ENCODE measurements around the gene CFAP70. TPM values are rescaled to one million over a fixed set of nuclear protein-coding genes. Genes with fewer than 3 reads are reported as not detected.
A peak's percentile ranks its signal among the peaks of the same experiment; 100 is the strongest.

CFAP70 gene
- total and polyA plus RNA-seq, 9 donors = 0.77 to 2.6 (median 1.4) TPM

- no peaks in the 10 kb centered on the region for H3K36me3 ChIP-seq (ENCODE audit: control insufficient read depth, insufficient read depth, low read length)
- no peaks in the 10 kb centered on the region for H3K9me3 ChIP-seq (replicated peaks; ENCODE audit: control insufficient read depth, low read depth, low read length)
- no peak for DNase-seq
- H3K27ac ChIP-seq (ENCODE audit: low read length) = no peak overlapping the region
- no peak overlapping the region for H3K4me3 ChIP-seq (ENCODE audit: low read length)
- H3K27me3 ChIP-seq (ENCODE audit: control insufficient read depth, insufficient read depth, low read length) = no peaks in the 10 kb centered on the region
- no peaks in the 10 kb centered on the region for H3K4me1 ChIP-seq (ENCODE audit: control insufficient read depth, insufficient read depth, low read length)
Observed at GRCh38 chr10:73306171-73306708, 52.4 kb downstream of the CFAP70 start.

GRCh38 chr10:73296946-73297345 lies 61.7 kb downstream of the CFAP70 start:
- DNase-seq = no peak
- no peaks in the 10 kb centered on the region for H3K4me1 ChIP-seq (ENCODE audit: control insufficient read depth, insufficient read depth, low read length)
- no peaks in the 10 kb centered on the region for H3K36me3 ChIP-seq (ENCODE audit: control insufficient read depth, insufficient read depth, low read length)
- no peak overlapping the region for H3K27ac ChIP-seq (ENCODE audit: low read length)
- no peak overlapping the region for H3K4me3 ChIP-seq (ENCODE audit: low read length)
- H3K9me3 ChIP-seq (replicated peaks; ENCODE audit: control insufficient read depth, low read depth, low read length) = no peaks in the 10 kb centered on the region
- no CpG with 5 or more reads among the region's 3 CpGs for WGBS (ENCODE audit: insufficient coverage)
- H3K27me3 ChIP-seq (ENCODE audit: control insufficient read depth, insufficient read depth, low read length) = peaks cover 2% of the 10 kb centered on the region

DNA sequence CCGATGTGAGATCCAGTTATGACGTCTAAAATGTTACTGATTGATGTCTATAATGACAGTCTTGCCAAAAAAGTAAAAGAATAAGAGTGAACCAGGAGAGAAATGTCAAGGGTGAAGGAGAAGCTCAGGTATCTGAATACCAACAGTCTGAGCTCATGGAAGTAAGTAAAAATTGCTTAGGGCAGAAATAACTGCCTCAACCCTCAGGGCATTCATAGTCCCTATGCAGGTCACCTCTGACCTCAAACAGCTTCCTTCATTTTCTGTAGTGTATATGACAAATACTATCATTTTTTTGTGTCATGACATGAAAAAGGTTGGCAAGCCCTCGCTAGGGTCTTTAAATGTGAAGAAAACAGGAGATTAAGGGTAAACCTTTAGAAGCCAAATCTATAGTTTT lies 65.2 kb downstream of the CFAP70 start:
- Histone ChIP-seq H3K9me3 (replicated peaks; ENCODE audit: control insufficient read depth, low read depth, low read length) (no peaks in the 10 kb centered on the region), H3K27ac (ENCODE audit: low read length) (no peak overlapping the region), H3K4me1 (ENCODE audit: control insufficient read depth, insufficient read depth, low read length) (no peaks in the 10 kb centered on the region), H3K4me3 (ENCODE audit: low read length) (no peak overlapping the region), H3K36me3 (ENCODE audit: control insufficient read depth, insufficient read depth, low read length) (no peaks in the 10 kb centered on the region), H3K27me3 (ENCODE audit: control insufficient read depth, insufficient read depth, low read length) (peaks cover 2% of the 10 kb centered on the region)
- DNase-seq = no peak
- 66% methylated on average over 2 of the region's 3 CpGs for WGBS (ENCODE audit: insufficient coverage)

- H3K4me3 ChIP-seq (ENCODE audit: low read length) = no peak overlapping the region
- no peaks in the 10 kb centered on the region for H3K36me3 ChIP-seq (ENCODE audit: control insufficient read depth, insufficient read depth, low read length)
- H3K4me1 ChIP-seq (ENCODE audit: control insufficient read depth, insufficient read depth, low read length) = no peaks in the 10 kb centered on the region
- no CpG with 5 or more reads among the region's 1 CpG for WGBS (ENCODE audit: insufficient coverage)
- no peak overlapping the region for H3K27ac ChIP-seq (ENCODE audit: low read length)
- H3K27me3 ChIP-seq (ENCODE audit: control insufficient read depth, insufficient read depth, low read length) = peaks cover 1% of the 10 kb centered on the region
- H3K9me3 ChIP-seq (replicated peaks; ENCODE audit: control insufficient read depth, low read depth, low read length) = no peaks in the 10 kb centered on the region
- DNase-seq = no peak
Observed at GRCh38 chr10:73289958-73290357, 68.7 kb downstream of the CFAP70 start.

GRCh38 chr10:73287441-73287840 lies 71.2 kb downstream of the CFAP70 start:
- no peak overlapping the region for H3K27ac ChIP-seq (ENCODE audit: low read length)
- no peak overlapping the region for H3K4me3 ChIP-seq (ENCODE audit: low read length)
- H3K9me3 ChIP-seq (replicated peaks; ENCODE audit: control insufficient read depth, low read depth, low read length) = no peaks in the 10 kb centered on the region
- WGBS (ENCODE audit: insufficient coverage) = no CpG with 5 or more reads among the region's 1 CpG
- H3K4me1 ChIP-seq (ENCODE audit: control insufficient read depth, insufficient read depth, low read length) = no peaks in the 10 kb centered on the region
- H3K27me3 ChIP-seq (ENCODE audit: control insufficient read depth, insufficient read depth, low read length) = no peaks in the 10 kb centered on the region
- peak; percentile 7 for DNase-seq
- H3K36me3 ChIP-seq (ENCODE audit: control insufficient read depth, insufficient read depth, low read length) = no peaks in the 10 kb centered on the region

- Histone ChIP-seq H3K27me3 (ENCODE audit: control insufficient read depth, insufficient read depth, low read length) (no peaks in the 10 kb centered on the region), H3K4me3 (ENCODE audit: low read length) (no peak overlapping the region), H3K9me3 (replicated peaks; ENCODE audit: control insufficient read depth, low read depth, low read length) (no peaks in the 10 kb centered on the region), H3K4me1 (ENCODE audit: control insufficient read depth, insufficient read depth, low read length) (no peaks in the 10 kb centered on the region), H3K36me3 (ENCODE audit: control insufficient read depth, insufficient read depth, low read length) (no peaks in the 10 kb centered on the region), H3K27ac (ENCODE audit: low read length) (no peak overlapping the region)
- no CpG with 5 or more reads among the region's 3 CpGs for WGBS (ENCODE audit: insufficient coverage)
- no peak for DNase-seq
Observed at GRCh38 chr10:73281097-73281496, 77.6 kb downstream of the CFAP70 start.

DNA sequence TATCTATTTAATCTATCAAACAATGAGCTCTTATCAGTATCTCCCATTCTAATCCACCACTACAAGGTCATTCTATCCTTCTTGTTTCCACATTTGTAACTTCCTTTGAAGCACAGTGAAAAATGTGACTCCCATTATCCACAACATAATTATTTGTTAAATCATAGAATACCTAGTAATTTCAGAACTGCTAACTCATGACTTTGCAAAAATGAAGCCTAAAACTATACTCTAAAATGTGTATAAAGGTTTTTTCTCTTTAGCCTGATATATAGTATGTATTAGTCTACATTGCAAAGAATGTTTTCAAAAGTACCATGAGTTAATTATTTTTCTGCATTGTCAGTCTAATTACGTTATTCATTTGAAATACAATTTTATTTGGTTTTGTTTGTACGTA lies 94.2 kb downstream of the CFAP70 start:
- H3K9me3 ChIP-seq (replicated peaks; ENCODE audit: control insufficient read depth, low read depth, low read length) = no peaks in the 10 kb centered on the region
- H3K4me3 ChIP-seq (ENCODE audit: low read length) = no peak overlapping the region
- H3K27me3 ChIP-seq (ENCODE audit: control insufficient read depth, insufficient read depth, low read length) = peaks cover 3% of the 10 kb centered on the region
- H3K27ac ChIP-seq (ENCODE audit: low read length) = no peak overlapping the region
- no peaks in the 10 kb centered on the region for H3K4me1 ChIP-seq (ENCODE audit: control insufficient read depth, insufficient read depth, low read length)
- no peaks in the 10 kb centered on the region for H3K36me3 ChIP-seq (ENCODE audit: control insufficient read depth, insufficient read depth, low read length)
- DNase-seq = no peak
- no CpG with 5 or more reads among the region's 2 CpGs for WGBS (ENCODE audit: insufficient coverage)

DNA sequence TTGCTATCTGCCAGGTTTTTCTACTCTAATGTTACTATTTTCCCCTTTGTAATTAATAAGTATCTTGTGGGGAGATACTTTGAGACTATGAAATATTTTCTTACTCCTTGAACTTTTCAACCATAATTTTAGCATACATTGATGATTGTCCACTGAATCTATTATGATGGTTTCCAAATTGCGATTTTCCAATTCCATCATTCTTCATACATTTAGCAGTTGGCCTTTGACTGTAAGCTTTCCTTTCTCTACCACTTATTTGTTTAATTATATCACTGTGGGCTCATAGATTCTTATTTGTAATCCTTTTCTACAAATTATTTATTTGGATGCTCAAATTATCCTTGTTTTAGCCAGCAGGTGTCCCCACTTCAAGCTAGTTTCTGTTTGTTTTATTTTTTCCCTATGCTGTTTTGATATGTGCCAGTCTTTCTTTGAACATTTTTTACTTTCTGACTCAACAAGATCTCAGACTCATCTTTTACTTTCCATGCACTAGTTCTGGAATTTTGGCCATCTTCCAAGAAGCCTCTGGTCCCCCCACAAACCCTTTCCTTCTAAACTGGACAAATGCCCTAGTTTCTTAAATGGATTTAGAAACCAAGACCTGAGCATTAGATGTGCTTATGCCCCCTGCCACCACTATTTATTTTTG lies 94.8 kb downstream of the CFAP70 start:
- Histone ChIP-seq H3K4me3 (ENCODE audit: low read length) (no peak overlapping the region), H3K27me3 (ENCODE audit: control insufficient read depth, insufficient read depth, low read length) (peaks cover 3% of the 10 kb centered on the region), H3K4me1 (ENCODE audit: control insufficient read depth, insufficient read depth, low read length) (no peaks in the 10 kb centered on the region), H3K27ac (ENCODE audit: low read length) (no peak overlapping the region), H3K9me3 (replicated peaks; ENCODE audit: control insufficient read depth, low read depth, low read length) (peaks cover 3% of the 10 kb centered on the region), H3K36me3 (ENCODE audit: control insufficient read depth, insufficient read depth, low read length) (no peaks in the 10 kb centered on the region)
- WGBS (ENCODE audit: insufficient coverage) = no CpG with 5 or more reads among the region's 1 CpG
- peak; percentile 17 for DNase-seq

GRCh38 chr10:73262880-73263555 lies 95.6 kb downstream of the CFAP70 start:
- no peak overlapping the region for H3K27ac ChIP-seq (ENCODE audit: low read length)
- WGBS (ENCODE audit: insufficient coverage) = no CpG with 5 or more reads among the region's 5 CpGs
- no peak for DNase-seq

GRCh38 chr10:73262105-73262730 lies 96.4 kb downstream of the CFAP70 start:
- 67% methylated on average over 1 of the region's 4 CpGs for WGBS (ENCODE audit: insufficient coverage)
- Histone ChIP-seq H3K36me3 (ENCODE audit: control insufficient read depth, insufficient read depth, low read length) (no peaks in the 10 kb centered on the region), H3K4me1 (ENCODE audit: control insufficient read depth, insufficient read depth, low read length) (no peaks in the 10 kb centered on the region), H3K27ac (ENCODE audit: low read length) (no peak overlapping the region), H3K27me3 (ENCODE audit: control insufficient read depth, insufficient read depth, low read length) (no peaks in the 10 kb centered on the region), H3K4me3 (ENCODE audit: low read length) (no peak overlapping the region), H3K9me3 (replicated peaks; ENCODE audit: control insufficient read depth, low read depth, low read length) (peaks cover 3% of the 10 kb centered on the region)
- DNase-seq = no peak

More at GRCh38 chr10:73262880-73263555, 95.6 kb downstream of the CFAP70 start:
- Histone ChIP-seq H3K27me3 (ENCODE audit: control insufficient read depth, insufficient read depth, low read length) (no peaks in the 10 kb centered on the region), H3K9me3 (replicated peaks; ENCODE audit: control insufficient read depth, low read depth, low read length) (peaks cover 3% of the 10 kb centered on the region), H3K36me3 (ENCODE audit: control insufficient read depth, insufficient read depth, low read length) (no peaks in the 10 kb centered on the region), H3K4me1 (ENCODE audit: control insufficient read depth, insufficient read depth, low read length) (no peaks in the 10 kb centered on the region), H3K4me3 (ENCODE audit: low read length) (no peak overlapping the region)

All from muscle of leg (tissue), 11 donors.